Small intestine (tissue), 7 donors: Measurements from ENCODE around the gene PALM3. TPM values are rescaled to one million over a fixed set of nuclear protein-coding genes. Genes with fewer than 3 reads are reported as not detected.
A peak's percentile ranks its signal among the peaks of the same experiment; 100 is the strongest.
"Not testable (repeated sequence)": the region's sequence is repeated elsewhere in the genome, so short reads cannot be mapped to it uniquely, and the experiment has no call there.

Experiments
- DNase-seq, 2 donors: peaks; one replicate each; pipeline versions ENCODE4 v3.0.0 to v3.0.0-alpha.2; 2013
- FAIRE-seq: peaks from 2 replicates; lab custom pipeline; 2012; peaks lifted over from hg19 to GRCh38; lab: Jason Lieb, UNC
- H3K27ac ChIP-seq, 3 donors: one replicate each; pipeline ENCODE4 v1.5.1; 2013; ENCODE audit warnings: low read length in 2 of 3, mild to moderate bottlenecking in 2 of 3, control low read depth in 1 of 3, inconsistent platforms in 1 of 3, low read depth in 1 of 3, moderate library complexity in 1 of 3
- H3K27me3 ChIP-seq, 3 donors: one replicate each; pipeline ENCODE4 v1.6.1; 2013; ENCODE audit warnings: low read length in 3 of 3, inconsistent platforms in 1 of 3; ENCODE audit not compliant: control insufficient read depth in 3 of 3, insufficient read depth in 3 of 3
- H3K36me3 ChIP-seq, 3 donors: one replicate each; pipeline ENCODE4 v1.6.1; 2013; ENCODE audit warnings: low read length in 3 of 3, inconsistent platforms in 1 of 3, low read depth in 1 of 3, mild to moderate bottlenecking in 1 of 3, moderate library complexity in 1 of 3; ENCODE audit not compliant: control insufficient read depth in 3 of 3, insufficient read depth in 2 of 3
- H3K4me1 ChIP-seq, 3 donors: one replicate each; pipeline ENCODE4 v1.6.1; 2013; ENCODE audit warnings: low read length in 2 of 3, inconsistent platforms in 1 of 3, low read depth in 1 of 3, mild to moderate bottlenecking in 1 of 3, moderate library complexity in 1 of 3; ENCODE audit not compliant: control insufficient read depth in 3 of 3, insufficient read depth in 2 of 3
- H3K4me3 ChIP-seq, 3 donors: one replicate each; pipeline ENCODE4 v1.5.1; 2013; ENCODE audit warnings: low read length in 3 of 3, control low read depth in 1 of 3, inconsistent platforms in 1 of 3, low read depth in 1 of 3, mild to moderate bottlenecking in 1 of 3, moderate library complexity in 1 of 3
- H3K9me3 ChIP-seq, 2 donors: one replicate each; pipeline ENCODE4 v1.6.1; 2013; ENCODE audit warnings: low read depth in 1 of 2, low read length in 1 of 2; ENCODE audit not compliant: control insufficient read depth in 2 of 2, insufficient read depth in 1 of 2
- WGBS, 3 donors: extraction: QIAGEN DNeasy Blood & Tissue Kit; methylation state at CpG; one replicate each; pipeline ENCODE4 v1.1.7; 2013; 5-methylcytosine and 5-hydroxymethylcytosine counted together
- polyA plus RNA-seq, 4 donors: library from polyadenylated mRNA; stranded (reverse) in 3 of 4; unstranded in 1 of 4; fragments of 200-250 nt in 3 of 4; fragments of 120-200 nt in 1 of 4; gene quantifications; one replicate each; pipeline versions ENCODE4 v1.2.1 to v1.2.3, GENCODE V29; 2013
- donor health status: healthy with polysubstance abuse.
- donor health status: control.
- donor health status: control.
- donor health status: Bipolar disorder and iron deficiency.
- donor health status: healthy.

Gene PALM3
- polyA plus RNA-seq, 4 donors = 1.6 to 28.2 (median 2.6) TPM

DNA sequence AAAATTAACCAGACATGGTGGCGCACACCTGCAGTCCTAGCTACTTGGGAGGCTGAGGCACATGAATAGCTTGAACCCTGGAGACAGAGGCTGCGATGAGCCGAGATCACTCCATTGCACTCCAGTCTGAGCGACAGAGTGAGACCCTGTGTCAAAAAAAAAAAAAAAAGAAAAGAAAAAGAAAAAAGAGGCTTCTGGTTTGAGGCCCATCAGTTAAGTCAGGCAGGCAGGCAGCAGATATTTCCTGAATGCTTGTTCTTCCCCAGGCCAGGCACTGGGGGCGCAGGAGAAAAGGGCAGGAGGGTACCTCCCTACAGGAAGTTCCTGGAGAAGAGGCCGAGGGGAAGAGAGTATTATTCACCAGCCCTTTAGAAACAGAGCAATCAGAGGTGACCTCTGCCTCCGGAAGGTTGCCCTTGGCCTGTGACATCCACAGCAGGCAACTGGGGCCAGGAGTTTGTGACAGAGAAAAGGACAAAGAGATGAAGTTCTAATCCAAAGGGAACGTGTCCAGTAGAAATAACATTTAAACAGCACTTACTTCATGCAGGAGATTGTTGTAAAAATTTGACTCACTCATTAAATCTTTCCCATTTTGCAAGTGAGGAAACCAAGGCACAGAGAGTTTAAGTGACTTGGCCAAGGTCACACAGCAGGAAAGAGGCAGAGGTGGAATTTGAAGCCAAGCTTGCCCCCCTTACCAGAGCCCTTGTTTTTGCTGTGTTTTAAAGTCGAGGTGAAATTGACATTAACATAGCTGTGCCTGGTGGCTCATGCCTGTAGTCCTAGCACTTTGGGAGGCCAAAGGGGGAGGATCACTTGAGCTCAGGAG, 38.3 kb downstream of the PALM3 start:
- H3K36me3 ChIP-seq = no peaks in the 10 kb centered on the region
- peak; percentile 82 to 88 for DNase-seq
- H3K4me1 ChIP-seq = peaks cover 0 to 9% (median 0%) of the 10 kb centered on the region in 3 donors
- no peaks in the 10 kb centered on the region for H3K9me3 ChIP-seq
- no peak overlapping the region for H3K4me3 ChIP-seq
- peak overlapping the region in 1 of 3 donors; percentile 80 for H3K27ac ChIP-seq
- FAIRE-seq = no peak
- WGBS, 3 donors = 51 to 56% (median 52%) methylated on average over 9 of the region's 9 CpGs
- peaks cover 0 to 8% (median 0%) of the 10 kb centered on the region in 3 donors for H3K27me3 ChIP-seq

- Histone ChIP-seq H3K4me3 (no peak overlapping the region), H3K36me3 (no peaks in the 10 kb centered on the region), H3K9me3 (no peaks in the 10 kb centered on the region), H3K4me1 (peaks cover 0 to 9% (median 0%) of the 10 kb centered on the region in 3 donors), H3K27me3 (peaks cover 0 to under 1% (median 0%) of the 10 kb centered on the region in 3 donors), H3K27ac (no peak overlapping the region)
- DNase-seq (no peak), FAIRE-seq (no peak)
- WGBS, 3 donors = 80 to 86% (median 81%) methylated on average over 4 of the region's 4 CpGs
These were observed 39.4 kb downstream of the PALM3 start for GRCh38 chr19:14022469-14022868.

- no peak for FAIRE-seq
- DNase-seq = peak in 1 of 2 donors; percentile 60
- no peaks in the 10 kb centered on the region for H3K9me3 ChIP-seq
- no peak overlapping the region for H3K4me3 ChIP-seq
- peaks cover 0 to 9% (median 0%) of the 10 kb centered on the region in 3 donors for H3K4me1 ChIP-seq
- H3K27me3 ChIP-seq = no peaks in the 10 kb centered on the region
- H3K27ac ChIP-seq = no peak overlapping the region
- no peaks in the 10 kb centered on the region for H3K36me3 ChIP-seq
- 51 to 68% (median 55%) methylated on average over 5 of the region's 5 CpGs for WGBS, 3 donors
These were observed 40.4 kb downstream of the PALM3 start for GRCh38 chr19:14021474-14021873.

- DNase-seq, H3K27me3 ChIP-seq, H3K4me3 ChIP-seq, H3K27ac ChIP-seq, H3K36me3 ChIP-seq, FAIRE-seq, H3K9me3 ChIP-seq: not testable (repeated sequence)
- peaks cover 0 to 13% (median 0%) of the 10 kb centered on the region in 3 donors for H3K4me1 ChIP-seq
- 90 to 91% (median 91%) methylated on average over 3 of the region's 3 CpGs for WGBS, 3 donors
These were observed 42.1 kb downstream of the PALM3 start for GRCh38 chr19:14019739-14020138.

DNA sequence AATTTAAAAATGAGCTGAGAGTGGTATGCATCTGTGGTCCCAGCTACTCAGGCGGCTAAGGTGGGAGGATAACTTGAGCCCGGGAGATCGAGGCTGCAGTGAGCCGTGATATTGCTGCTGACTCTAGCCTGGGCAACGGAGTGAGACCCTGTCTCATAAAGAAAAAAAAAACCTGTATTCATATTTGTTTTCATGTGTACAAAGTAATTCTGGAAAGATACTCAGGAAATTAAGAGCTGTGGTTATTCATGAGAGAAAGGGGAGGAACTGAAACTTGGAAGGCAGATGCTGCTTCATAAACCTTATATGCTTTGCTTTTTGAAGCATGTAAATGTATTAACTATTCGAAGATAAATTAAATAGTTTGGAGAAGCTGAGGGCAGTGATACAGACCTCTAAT, 42.8 kb downstream of the PALM3 start:
- no peaks in the 10 kb centered on the region for H3K9me3 ChIP-seq
- H3K27ac ChIP-seq = no peak overlapping the region
- no peak for FAIRE-seq
- no peak overlapping the region for H3K4me3 ChIP-seq
- H3K36me3 ChIP-seq = no peaks in the 10 kb centered on the region
- peaks cover 0 to 13% (median 0%) of the 10 kb centered on the region in 3 donors for H3K4me1 ChIP-seq
- no peak for DNase-seq
- no peaks in the 10 kb centered on the region for H3K27me3 ChIP-seq
- WGBS, 3 donors = 75 to 86% (median 79%) methylated on average over 6 of the region's 6 CpGs

DNA sequence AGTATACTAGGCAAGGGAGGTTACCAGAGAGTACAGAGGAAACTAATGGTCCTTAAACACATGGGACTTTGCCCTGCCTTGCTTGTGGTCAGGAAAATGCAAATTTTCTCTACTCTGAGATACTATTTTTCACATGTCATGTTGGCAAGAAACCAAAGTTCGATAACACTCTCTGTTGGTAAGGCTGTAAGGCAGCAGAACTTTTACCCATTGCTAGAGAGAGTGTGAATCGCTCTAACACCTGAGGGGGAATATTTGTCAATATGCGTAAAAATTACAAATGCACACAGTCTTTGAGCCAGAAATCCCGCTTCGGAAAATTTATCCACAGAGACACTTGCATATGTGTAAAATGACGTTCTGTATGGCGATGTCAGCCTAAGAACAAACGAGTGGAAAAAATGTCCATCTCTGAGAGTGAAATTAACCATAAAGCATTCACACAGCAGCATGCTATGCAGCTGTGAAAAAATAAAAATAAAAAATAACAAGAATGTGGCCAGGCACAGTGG, 46.3 kb downstream of the PALM3 start:
- peak; percentile 42 to 88 for DNase-seq
- Histone ChIP-seq H3K4me3 (no peak overlapping the region), H3K4me1 (peaks cover 0 to 4% (median 0%) of the 10 kb centered on the region in 3 donors), H3K27ac (peak overlapping the region in 1 of 3 donors; percentile 85), H3K36me3 (no peaks in the 10 kb centered on the region), H3K9me3 (no peaks in the 10 kb centered on the region), H3K27me3 (no peaks in the 10 kb centered on the region)
- 16 to 57% (median 47%) methylated on average over 8 of the region's 8 CpGs for WGBS, 3 donors
- no peak for FAIRE-seq

DNA sequence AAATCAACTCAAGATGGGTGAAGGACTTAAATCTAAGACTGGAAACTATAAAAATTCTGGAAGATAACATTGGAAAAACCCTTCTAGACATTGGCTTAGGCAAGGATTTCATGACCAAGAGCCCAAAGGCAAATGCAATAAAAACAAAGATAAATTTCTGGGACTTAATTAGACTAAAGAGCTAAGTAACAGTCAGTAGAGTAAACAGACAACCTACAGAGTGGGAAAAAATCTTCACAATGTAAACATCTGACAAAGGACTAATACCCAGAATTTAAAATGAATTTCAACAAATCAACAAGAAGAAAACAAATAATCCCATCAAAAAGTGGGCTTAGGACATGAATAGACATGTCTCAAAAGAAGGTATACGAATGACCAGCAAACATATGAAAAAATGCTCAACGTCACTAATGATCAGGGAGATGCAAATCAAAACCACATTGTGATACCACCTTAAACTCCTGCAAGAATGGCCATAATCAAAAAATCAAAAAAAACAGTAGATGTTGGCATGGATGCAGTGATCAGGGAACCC, 49.4 kb downstream of the PALM3 start:
- H3K4me3 ChIP-seq = no peak overlapping the region
- peaks cover 0 to 4% (median 0%) of the 10 kb centered on the region in 3 donors for H3K4me1 ChIP-seq
- H3K27me3 ChIP-seq = no peaks in the 10 kb centered on the region
- no peak overlapping the region for H3K27ac ChIP-seq
- DNase-seq = no peak
- FAIRE-seq = no peak
- H3K36me3 ChIP-seq = no peaks in the 10 kb centered on the region
- H3K9me3 ChIP-seq = no peaks in the 10 kb centered on the region
- WGBS, 3 donors = 74 to 86% (median 76%) methylated on average over 2 of the region's 2 CpGs

- H3K9me3 ChIP-seq = no peaks in the 10 kb centered on the region
- 4 to 5% (median 4%) methylated on average over 45 to 56 of the region's 56 CpGs for WGBS, 3 donors
- peaks cover 0 to 12% (median 0%) of the 10 kb centered on the region in 3 donors for H3K4me1 ChIP-seq
- no peak for FAIRE-seq
- H3K27me3 ChIP-seq = no peaks in the 10 kb centered on the region
- peaks cover 0 to 9% (median 0%) of the 10 kb centered on the region in 3 donors for H3K36me3 ChIP-seq
- H3K4me3 ChIP-seq = peak overlapping the region; percentile 57 to 83 (median 82)
- H3K27ac ChIP-seq = peak overlapping the region; percentile 97 to 99 (median 97)
- no peak for DNase-seq
These were observed 54.9 kb downstream of the PALM3 start for GRCh38 chr19:14006766-14007562.
